Measurements from ENCODE around the gene CIDEB. TPM values are rescaled to one million over a fixed set of nuclear protein-coding genes. Genes with fewer than 3 reads are reported as not detected.

The CIDEB gene
- total and polyA plus RNA-seq, 2 of the 13 experiments (the other 11 are each of a cell fraction or from before 2014, with no cell fraction given), result 35.8 to 110 TPM

GRCh38 chr14:24311837-24312615, 4.2 kb upstream of the CIDEB start:
- H3K4me3 ChIP-seq (replicated peaks in 1 of 3; ENCODE audit: insufficient read depth in 1 of 3, low read depth in 2 of 3, low read length in 3 of 3), result no peak overlapping the region
- no peak for DNase-seq (ENCODE audit: low spot score)
- 95% methylated on average over 1 of the region's 1 CpG for WGBS (ENCODE audit: low lambda C conversion rate)
- no peak overlapping the region for H2AFZ ChIP-seq (ENCODE audit: low read length)
- H4K20me1 ChIP-seq (ENCODE audit: insufficient read depth, low read length), result no peaks in the 10 kb centered on the region
- in situ Hi-C loops (cut with HindIII; ENCODE audit: extremely low pct_ligation_motif_present, low pct_unique_long_range_greater_than_20kb) (no loop called here), intact Hi-C loops (cut with micrococcal nuclease; ENCODE audit: unreplicated experiment) (no loop called here)
- no peak for ATAC-seq
- H3K9ac ChIP-seq (ENCODE audit: insufficient read depth, low read depth, low read length), result no peak overlapping the region
- TF ChIP-seq CEBPB (IDR thresholded peaks at IDR 0.05; ENCODE audit: borderline replicate concordance, low read depth, low read length) (peak; percentile 89), KLF6 (CRISPR knock-in tag; IDR thresholded peaks at IDR 0.05) (no peak), HMG20A (CRISPR knock-in tag; IDR thresholded peaks at IDR 0.05; ENCODE audit: borderline replicate concordance) (no peak), POLR2AphosphoS5 (IDR thresholded peaks at IDR 0.05; ENCODE audit: low read depth, low read length) (peak; percentile 49), ZFY (CRISPR knock-in tag; IDR thresholded peaks at IDR 0.05) (0 out of 2 replicates have a peak, but pooled peaks have one; percentile 3), SP140L (CRISPR knock-in tag; IDR thresholded peaks at IDR 0.05; ENCODE audit: borderline replicate concordance) (no peak), NFKBIZ (CRISPR knock-in tag; IDR thresholded peaks at IDR 0.05) (no peak), RBM22 (optimal IDR thresholded peaks at IDR 0.05; ENCODE audit: low read length) (peak; percentile 60), HCFC1 (IDR thresholded peaks at IDR 0.05; ENCODE audit: low read depth, low read length) (peak; percentile 13; the same call in 1 of the 2 replicates), ZNF567 (CRISPR knock-in tag; IDR thresholded peaks at IDR 0.05; ENCODE audit: borderline replicate concordance) (no peak), ZNF605 (CRISPR knock-in tag; IDR thresholded peaks at IDR 0.05) (peak; percentile 35; the same call in 1 of the 2 replicates), POLR2G (IDR thresholded peaks at IDR 0.05; ENCODE audit: low read depth, low read length) (peak; percentile 34; the same call in 1 of the 2 replicates), ZNF234 (CRISPR knock-in tag; conservative IDR thresholded peaks at IDR 0.05) (no peak), MED1 (CRISPR knock-in tag; IDR thresholded peaks at IDR 0.05) (no peak), NFIB (CRISPR knock-in tag; IDR thresholded peaks at IDR 0.05; ENCODE audit: borderline replicate concordance) (0 out of 2 replicates have a peak, but pooled peaks have one; percentile 55)
- peaks cover 0 to 4% of the 10 kb centered on the region in 2 experiments; a peak in 2 of 5 replicates for H3K27me3 ChIP-seq (ENCODE audit: control insufficient read depth in 1 of 2, insufficient read depth in 2 of 2, low read length in 2 of 2)
- H3K9me3 ChIP-seq (ENCODE audit: low read length), result no peaks in the 10 kb centered on the region
- H3K79me2 ChIP-seq (ENCODE audit: insufficient read depth, low read length), result peaks cover 2% of the 10 kb centered on the region
- BruUV-seq (replicated peaks), result no TSS peak
- no peak overlapping the region for H3K27ac ChIP-seq (ENCODE audit: extremely low read length, insufficient read depth, low read length)
- peaks cover 61% of the 10 kb centered on the region for H3K4me1 ChIP-seq (ENCODE audit: insufficient read depth, low read length)
- ChIA-PET POLR2A (interaction anchor here (1.5 to 24.7 kb wide), 3 partner anchors 13 to 71 kb away, joined by 3 to 850 read pairs (median 213); partner anchors contain the start of genes DHRS1, GMPR2, NEDD8 and NOP9), CTCF (ENCODE audit: low intra/inter-chr PET ratio, low total read pairs) (no interaction called here)
- 0 out of 5 replicates have a peak, but pooled peaks cover under 1 to 1% of the 10 kb centered on the region in 2 experiments for H3K36me3 ChIP-seq (replicated peaks in 1 of 2; ENCODE audit: control insufficient read depth in 1 of 2, insufficient read depth in 2 of 2, low read length in 2 of 2)
- H3K4me2 ChIP-seq (ENCODE audit: low read depth, low read length), result no peak overlapping the region
- FAIRE-seq, result no peak

All from HepG2 (cell line).